Measurements from ENCODE around the gene SNX20.

DNA sequence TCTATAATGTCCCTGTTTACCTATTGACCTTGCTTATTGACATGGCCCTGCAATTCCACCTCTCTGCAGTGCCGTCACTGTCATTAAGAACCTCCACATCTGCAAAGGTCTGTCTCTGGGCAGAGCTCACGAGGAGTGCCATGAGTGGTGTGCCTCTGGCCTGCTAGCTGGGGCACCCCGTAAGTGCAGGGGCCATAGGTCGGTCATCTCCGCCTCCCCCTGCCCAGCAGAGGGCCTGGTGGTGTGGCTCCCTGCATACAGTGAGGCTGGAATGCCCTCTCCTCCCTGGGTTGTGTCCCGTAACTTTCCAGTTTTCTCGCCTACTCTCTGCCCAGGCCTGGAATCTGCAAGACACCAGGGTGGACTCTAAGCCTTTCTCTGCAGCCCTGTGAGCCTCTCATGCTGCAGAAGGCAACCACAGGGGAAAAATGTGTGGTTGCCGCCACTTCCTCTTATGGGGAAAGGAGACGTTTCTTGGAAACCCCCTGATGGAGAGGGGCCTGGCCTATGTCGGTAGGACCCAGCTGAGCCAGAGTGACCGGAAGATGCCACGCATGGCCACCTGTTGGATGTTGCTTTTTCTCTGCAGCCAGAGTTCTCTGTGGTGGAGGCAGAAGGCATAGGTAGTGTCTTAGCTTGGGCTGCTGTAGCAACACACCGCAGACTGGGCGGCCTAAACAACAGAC is 2.7 kb upstream of the SNX20 start:
- TF ChIP-seq POLR2A (IDR thresholded peaks at IDR 0.05; ENCODE audit: low read depth, low read length) (no peak), GATA2 (IDR thresholded peaks at IDR 0.05; ENCODE audit: insufficient read depth, insufficient read length, low read depth, low read length) (no peak), MAX (IDR thresholded peaks at IDR 0.05; ENCODE audit: insufficient read depth, insufficient read length) (no peak), JUN (IDR thresholded peaks at IDR 0.05; ENCODE audit: borderline replicate concordance, insufficient read depth, insufficient read length, low read depth) (no peak), POLR2AphosphoS5 (IDR thresholded peaks at IDR 0.05; ENCODE audit: insufficient read depth, low read depth, low read length) (no peak), EZH2 (IDR thresholded peaks at IDR 0.05; ENCODE audit: borderline replicate concordance, low read depth, low read length, severe bottlenecking) (no peak)
- TF ChIP-seq, protein P1, sequence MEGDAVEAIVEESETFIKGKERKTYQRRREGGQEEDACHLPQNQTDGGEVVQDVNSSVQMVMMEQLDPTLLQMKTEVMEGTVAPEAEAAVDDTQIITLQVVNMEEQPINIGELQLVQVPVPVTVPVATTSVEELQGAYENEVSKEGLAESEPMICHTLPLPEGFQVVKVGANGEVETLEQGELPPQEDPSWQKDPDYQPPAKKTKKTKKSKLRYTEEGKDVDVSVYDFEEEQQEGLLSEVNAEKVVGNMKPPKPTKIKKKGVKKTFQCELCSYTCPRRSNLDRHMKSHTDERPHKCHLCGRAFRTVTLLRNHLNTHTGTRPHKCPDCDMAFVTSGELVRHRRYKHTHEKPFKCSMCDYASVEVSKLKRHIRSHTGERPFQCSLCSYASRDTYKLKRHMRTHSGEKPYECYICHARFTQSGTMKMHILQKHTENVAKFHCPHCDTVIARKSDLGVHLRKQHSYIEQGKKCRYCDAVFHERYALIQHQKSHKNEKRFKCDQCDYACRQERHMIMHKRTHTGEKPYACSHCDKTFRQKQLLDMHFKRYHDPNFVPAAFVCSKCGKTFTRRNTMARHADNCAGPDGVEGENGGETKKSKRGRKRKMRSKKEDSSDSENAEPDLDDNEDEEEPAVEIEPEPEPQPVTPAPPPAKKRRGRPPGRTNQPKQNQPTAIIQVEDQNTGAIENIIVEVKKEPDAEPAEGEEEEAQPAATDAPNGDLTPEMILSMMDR (IDR thresholded peaks at IDR 0.05; ENCODE audit: extremely low read depth in 1 of 2, insufficient read depth in 1 of 2, low read depth in 1 of 2, low read length in 2 of 2): no peak
